ENCODE results near the gene MYO3A. TPM values are rescaled to one million over a fixed set of nuclear protein-coding genes. Genes with fewer than 3 reads are reported as not detected.

The MYO3A gene
- total RNA-seq, 1 experiment from 2014 or later, result 0.14 TPM

GRCh38 chr10:25896421-25896820 lies 37.6 kb upstream of the MYO3A start:
- CTCF ChIA-PET, result no interaction called here
- Mint-ChIP-seq H3K27me3 (ENCODE audit: unreplicated experiment) (peaks cover 46% of the 10 kb centered on the region), H3K4me1 (ENCODE audit: low read depth, unreplicated experiment) (no peaks in the 10 kb centered on the region), H3K9me3 (ENCODE audit: low read depth, unreplicated experiment) (no peaks in the 10 kb centered on the region), H3K36me3 (ENCODE audit: insufficient read depth, unreplicated experiment) (no peaks in the 10 kb centered on the region), H3K4me3 (ENCODE audit: low read depth, unreplicated experiment) (no peak overlapping the region), H3K27ac (ENCODE audit: unreplicated experiment) (no peak overlapping the region)
- no peak for DNase-seq
- no TSS peak for BruUV-seq (replicated peaks)
- no peak for TF ChIP-seq CTCF (IDR thresholded peaks at IDR 0.05; ENCODE audit: unreplicated experiment)
- intact Hi-C loops (cut with micrococcal nuclease; ENCODE audit: unreplicated experiment), result no loop called here

- intact Hi-C loops (cut with micrococcal nuclease; ENCODE audit: unreplicated experiment), result no loop called here
- H3K36me3 Mint-ChIP-seq (ENCODE audit: insufficient read depth, unreplicated experiment), result no peaks in the 10 kb centered on the region
- no peak overlapping the region for H3K4me3 Mint-ChIP-seq (ENCODE audit: low read depth, unreplicated experiment)
- H3K4me1 Mint-ChIP-seq (ENCODE audit: low read depth, unreplicated experiment), result no peaks in the 10 kb centered on the region
- H3K27me3 Mint-ChIP-seq (ENCODE audit: unreplicated experiment), result peaks cover 17% of the 10 kb centered on the region
- H3K9me3 Mint-ChIP-seq (ENCODE audit: low read depth, unreplicated experiment), result no peaks in the 10 kb centered on the region
- no peak for DNase-seq
- TF ChIP-seq CTCF (IDR thresholded peaks at IDR 0.05; ENCODE audit: unreplicated experiment), result no peak
- CTCF ChIA-PET, result no interaction called here
- H3K27ac Mint-ChIP-seq (ENCODE audit: unreplicated experiment), result no peak overlapping the region
- no TSS peak for BruUV-seq (replicated peaks)
Measured at GRCh38 chr10:25899304-25899703, 34.7 kb upstream of the MYO3A start.

- H3K36me3 Mint-ChIP-seq (ENCODE audit: insufficient read depth, unreplicated experiment), result no peaks in the 10 kb centered on the region
- H3K27ac Mint-ChIP-seq (ENCODE audit: unreplicated experiment), result no peak overlapping the region
- H3K9me3 Mint-ChIP-seq (ENCODE audit: low read depth, unreplicated experiment), result no peaks in the 10 kb centered on the region
- CTCF ChIA-PET, result no interaction called here
- intact Hi-C loops (cut with micrococcal nuclease; ENCODE audit: unreplicated experiment), result no loop called here
- H3K27me3 Mint-ChIP-seq (ENCODE audit: unreplicated experiment), result peaks cover 10% of the 10 kb centered on the region
- no peaks in the 10 kb centered on the region for H3K4me1 Mint-ChIP-seq (ENCODE audit: low read depth, unreplicated experiment)
- BruUV-seq (replicated peaks), result no TSS peak
- DNase-seq, result no peak
- no peak overlapping the region for H3K4me3 Mint-ChIP-seq (ENCODE audit: low read depth, unreplicated experiment)
- TF ChIP-seq CTCF (IDR thresholded peaks at IDR 0.05; ENCODE audit: unreplicated experiment), result no peak
Measured at GRCh38 chr10:25901199-25901598, 32.8 kb upstream of the MYO3A start.

- no peak overlapping the region for H3K4me3 Mint-ChIP-seq (ENCODE audit: low read depth, unreplicated experiment)
- no TSS peak for BruUV-seq (replicated peaks)
- H3K27ac Mint-ChIP-seq (ENCODE audit: unreplicated experiment), result no peak overlapping the region
- CTCF ChIA-PET, result no interaction called here
- no peaks in the 10 kb centered on the region for H3K4me1 Mint-ChIP-seq (ENCODE audit: low read depth, unreplicated experiment)
- intact Hi-C loops (cut with micrococcal nuclease; ENCODE audit: unreplicated experiment), result no loop called here
- no peak for TF ChIP-seq CTCF (IDR thresholded peaks at IDR 0.05; ENCODE audit: unreplicated experiment)
- DNase-seq, result no peak
- peaks cover 7% of the 10 kb centered on the region for H3K27me3 Mint-ChIP-seq (ENCODE audit: unreplicated experiment)
- H3K9me3 Mint-ChIP-seq (ENCODE audit: low read depth, unreplicated experiment), result no peaks in the 10 kb centered on the region
- H3K36me3 Mint-ChIP-seq (ENCODE audit: insufficient read depth, unreplicated experiment), result no peaks in the 10 kb centered on the region
Measured at GRCh38 chr10:25902002-25902401, 32.0 kb upstream of the MYO3A start.

- Mint-ChIP-seq H3K9me3 (ENCODE audit: low read depth, unreplicated experiment) (peaks cover 8% of the 10 kb centered on the region), H3K4me1 (ENCODE audit: low read depth, unreplicated experiment) (no peaks in the 10 kb centered on the region), H3K4me3 (ENCODE audit: low read depth, unreplicated experiment) (no peak overlapping the region), H3K36me3 (ENCODE audit: insufficient read depth, unreplicated experiment) (no peaks in the 10 kb centered on the region), H3K27me3 (ENCODE audit: unreplicated experiment) (peaks cover 13% of the 10 kb centered on the region), H3K27ac (ENCODE audit: unreplicated experiment) (no peak overlapping the region)
- no TSS peak for BruUV-seq (replicated peaks)
- no peak for TF ChIP-seq CTCF (IDR thresholded peaks at IDR 0.05; ENCODE audit: unreplicated experiment)
- intact Hi-C loops (cut with micrococcal nuclease; ENCODE audit: unreplicated experiment), result no loop called here
- DNase-seq, result no peak
- CTCF ChIA-PET, result no interaction called here
Measured at GRCh38 chr10:25907261-25907660, 26.8 kb upstream of the MYO3A start.

Measured in Calu3 (cell line).